Natural killer cell (primary cell): ENCODE measurements around the gene GALNT5. TPM values are rescaled to one million over a fixed set of nuclear protein-coding genes. Genes with fewer than 3 reads are reported as not detected.

Experiments used
- ATAC-seq, 3 donors: fragments of 150-1000 bp in 2 of 3; fragments of 200-7000 bp in 1 of 3; cut with Tn5 transposase; 1 replicate in 1 of 3; 2 replicates in 2 of 3; pipeline ENCODE4 v1.10.0; 2021; ENCODE audit warnings: mild to moderate bottlenecking in 2 of 3, moderate library complexity in 2 of 3
- DNase-seq, 2 donors: peaks; one replicate each; pipeline versions ENCODE4 v3.0.0 to v3.0.0-alpha.2; 2013 to 2021; ENCODE audit warnings: mixed read lengths in 1 of 2
- H3K27ac ChIP-seq: one replicate; pipeline ENCODE4 v1.5.1; 2013; ENCODE audit warnings: mild to moderate bottlenecking, low read length
- H3K27me3 ChIP-seq: one replicate; pipeline ENCODE4 v1.6.1; 2013; ENCODE audit warnings: low read length; ENCODE audit not compliant: control insufficient read depth, insufficient read depth
- H3K36me3 ChIP-seq: one replicate; pipeline ENCODE4 v1.6.1; 2013; ENCODE audit warnings: low read length; ENCODE audit not compliant: control insufficient read depth, insufficient read depth
- H3K4me1 ChIP-seq: one replicate; pipeline ENCODE4 v1.6.1; 2013; ENCODE audit warnings: low read length; ENCODE audit not compliant: control insufficient read depth, insufficient read depth
- H3K4me3 ChIP-seq: one replicate; pipeline ENCODE4 v1.5.1; 2013; ENCODE audit warnings: low read length
- H3K9me3 ChIP-seq: one replicate; pipeline ENCODE4 v1.6.1; 2013; ENCODE audit warnings: low read length; ENCODE audit not compliant: control insufficient read depth, insufficient read depth
- H3K27ac Mint-ChIP-seq, 2 donors: one replicate each; pipeline ENCODE4 v1.8.0; 2022; ENCODE audit warnings: mild to moderate bottlenecking in 2 of 2, mixed read lengths in 2 of 2, moderate library complexity in 1 of 2
- H3K27me3 Mint-ChIP-seq, 2 donors: one replicate each; pipeline ENCODE4 v1.8.0; 2022; ENCODE audit warnings: low read depth in 2 of 2, mixed read lengths in 2 of 2
- H3K36me3 Mint-ChIP-seq: one replicate; pipeline ENCODE4 v1.8.0; 2022; ENCODE audit warnings: mixed read lengths
- H3K4me1 Mint-ChIP-seq, 2 donors: one replicate each; pipeline ENCODE4 v1.8.0; 2022; ENCODE audit warnings: mixed read lengths in 2 of 2
- H3K4me3 Mint-ChIP-seq: one replicate; pipeline ENCODE4 v1.8.0; 2022; ENCODE audit warnings: mild to moderate bottlenecking, moderate library complexity, mixed read lengths
- H3K9me3 Mint-ChIP-seq, 2 donors: one replicate each; pipeline ENCODE4 v1.8.0; 2022; ENCODE audit warnings: mixed read lengths in 2 of 2
- CTCF ChIP-seq: fragments of 200-600 bp; IDR thresholded peaks from one replicate; pipeline ENCODE4 v1.8.0; 2022; ENCODE audit warnings: antibody characterized with exemption
- WGBS: methylation state at CpG from one replicate; pipeline ENCODE4 v1.1.7; 2013; ENCODE audit warnings: missing lambda C conversion rate; ENCODE audit not compliant: insufficient coverage; 5-methylcytosine and 5-hydroxymethylcytosine counted together
- intact Hi-C: fragments of 100-400 bp; cut with micrococcal nuclease; formaldehyde crosslinking; loops from one replicate; pipeline ENCODE4 v1.14.2; 2022
- total RNA-seq, 4 donors: library from RNA; stranded (reverse); fragments of 120-200 nt in 1 of 4; gene quantifications; one replicate each; pipeline versions ENCODE4 v1.2.3 to v1.2.4, GENCODE V29; 2013 to 2022

Gene GALNT5
- total RNA-seq, 3 donors from 2014 or later (not counting 1 experiment from before 2014, with no cell fraction given) = not detected

GRCh38 chr2:157254041-157254440 is 3.5 kb upstream of the GALNT5 start:
- Histone ChIP-seq H3K36me3 (no peaks in the 10 kb centered on the region), H3K4me3 (no peak overlapping the region), H3K27ac (no peak overlapping the region), H3K9me3 (no peaks in the 10 kb centered on the region), H3K4me1 (no peaks in the 10 kb centered on the region), H3K27me3 (no peaks in the 10 kb centered on the region)
- WGBS = 100% methylated on average over 1 of the region's 2 CpGs
- Mint-ChIP-seq H3K4me1 (no peaks in the 10 kb centered on the region), H3K9me3 (no peaks in the 10 kb centered on the region), H3K27me3 (peaks cover 6 to 21% of the 10 kb centered on the region in 2 donors), H3K4me3 (no peak overlapping the region), H3K27ac (no peak overlapping the region), H3K36me3 (no peaks in the 10 kb centered on the region)
- intact Hi-C loops = no loop called here
- no peak for TF ChIP-seq CTCF
- DNase-seq = no peak
- ATAC-seq = no peak

- ATAC-seq = no peak
- Histone ChIP-seq H3K9me3 (no peaks in the 10 kb centered on the region), H3K27ac (no peak overlapping the region), H3K4me3 (no peak overlapping the region), H3K27me3 (no peaks in the 10 kb centered on the region), H3K36me3 (no peaks in the 10 kb centered on the region), H3K4me1 (no peaks in the 10 kb centered on the region)
- DNase-seq = no peak
- no peak for TF ChIP-seq CTCF
- peaks cover 0 to 2% of the 10 kb centered on the region in 2 donors for H3K4me1 Mint-ChIP-seq
- H3K9me3 Mint-ChIP-seq = no peaks in the 10 kb centered on the region
- H3K27ac Mint-ChIP-seq = no peak overlapping the region
- no peaks in the 10 kb centered on the region for H3K36me3 Mint-ChIP-seq
- intact Hi-C loops = no loop called here
- peaks cover 6 to 22% of the 10 kb centered on the region in 2 donors for H3K27me3 Mint-ChIP-seq
- no peak overlapping the region for H3K4me3 Mint-ChIP-seq
These were observed 1.8 kb upstream of the GALNT5 start for GRCh38 chr2:157255746-157256145.

- WGBS = 77% methylated on average over 2 of the region's 3 CpGs
- DNase-seq = no peak
- Histone ChIP-seq H3K27me3 (no peaks in the 10 kb centered on the region), H3K27ac (no peak overlapping the region), H3K4me1 (no peaks in the 10 kb centered on the region), H3K4me3 (no peak overlapping the region), H3K9me3 (no peaks in the 10 kb centered on the region), H3K36me3 (no peaks in the 10 kb centered on the region)
- Mint-ChIP-seq H3K36me3 (no peaks in the 10 kb centered on the region), H3K4me3 (no peak overlapping the region), H3K4me1 (peaks cover 0 to 6% of the 10 kb centered on the region in 2 donors), H3K9me3 (no peaks in the 10 kb centered on the region), H3K27ac (no peak overlapping the region), H3K27me3 (peaks cover 6 to 22% of the 10 kb centered on the region in 2 donors)
- TF ChIP-seq CTCF = no peak
- intact Hi-C loops = no loop called here
- no peak for ATAC-seq
These were observed 879 bp upstream of the GALNT5 start for GRCh38 chr2:157256626-157257025.

DNA sequence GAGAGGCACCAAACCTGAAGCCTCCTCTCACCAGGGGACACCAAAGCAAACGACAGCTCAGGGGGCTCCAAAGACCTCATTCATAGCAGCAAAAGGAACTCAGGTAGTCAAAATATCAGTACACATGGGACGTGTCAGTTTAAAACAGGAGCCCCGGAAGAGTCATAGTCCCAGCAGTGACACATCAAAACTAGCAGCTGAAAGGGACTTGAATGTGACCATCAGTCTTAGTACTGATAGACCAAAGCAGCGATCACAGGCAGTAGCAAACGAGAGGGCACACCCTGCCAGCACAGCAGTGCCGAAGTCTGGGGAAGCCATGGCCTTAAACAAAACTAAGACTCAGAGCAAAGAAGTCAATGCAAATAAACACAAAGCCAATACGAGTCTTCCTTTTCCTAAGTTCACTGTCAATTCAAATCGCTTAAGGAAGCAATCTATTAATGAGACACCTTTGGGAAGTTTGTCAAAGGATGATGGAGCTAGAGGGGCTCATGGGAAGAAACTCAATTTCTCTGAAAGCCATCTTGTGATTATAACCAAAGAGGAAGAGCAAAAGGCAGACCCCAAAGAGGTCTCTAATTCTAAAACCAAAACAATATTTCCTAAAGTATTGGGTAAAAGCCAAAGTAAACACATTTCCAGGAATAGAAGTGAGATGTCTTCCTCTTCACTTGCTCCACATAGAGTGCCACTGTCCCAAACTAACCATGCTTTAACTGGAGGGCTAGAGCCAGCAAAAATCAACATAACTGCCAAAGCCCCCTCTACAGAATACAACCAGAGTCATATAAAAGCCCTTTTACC is 1.2 kb downstream of the GALNT5 start:
- no peaks in the 10 kb centered on the region for H3K9me3 ChIP-seq
- Mint-ChIP-seq H3K27ac (no peak overlapping the region), H3K27me3 (peaks cover 6 to 22% of the 10 kb centered on the region in 2 donors), H3K4me1 (peaks cover 0 to 6% of the 10 kb centered on the region in 2 donors), H3K36me3 (no peaks in the 10 kb centered on the region), H3K9me3 (no peaks in the 10 kb centered on the region), H3K4me3 (no peak overlapping the region)
- no peak for DNase-seq
- ATAC-seq = no peak
- WGBS = 85% methylated on average over 8 of the region's 8 CpGs
- no peaks in the 10 kb centered on the region for H3K36me3 ChIP-seq
- H3K4me1 ChIP-seq = no peaks in the 10 kb centered on the region
- intact Hi-C loops = no loop called here
- H3K27ac ChIP-seq = no peak overlapping the region
- H3K4me3 ChIP-seq = no peak overlapping the region
- no peaks in the 10 kb centered on the region for H3K27me3 ChIP-seq
- TF ChIP-seq CTCF = no peak
